BE2C (cell line): ENCODE measurements around the gene C1orf159.
"Not testable (repeated sequence)": the region's sequence is repeated elsewhere in the genome, so short reads cannot be mapped to it uniquely, and the experiment has no call there.

ENCODE experiments used
- DNase-seq: peaks from one replicate; pipeline ENCODE4 v3.0.0-alpha.2; 2020
- H3K27me3 ChIP-seq: fragments of 250-450 bp; sonication (Bioruptor Pico); 2 replicates; pipeline ENCODE4 v1.5.1; 2020; ENCODE audit warnings: mild to moderate bottlenecking
- H3K36me3 ChIP-seq: fragments of 250-450 bp; sonication (Bioruptor Pico); 2 replicates; pipeline ENCODE4 v1.5.1; 2020; ENCODE audit warnings: mild to moderate bottlenecking
- H3K4me1 ChIP-seq: fragments of 250-450 bp; sonication (Bioruptor Pico); 2 replicates; pipeline ENCODE4 v1.5.1; 2020
- H3K4me3 ChIP-seq: 2 replicates; pipeline ENCODE4 v1.5.1; 2011; ENCODE audit warnings: low read depth, low read length
- H3K9me3 ChIP-seq: fragments of 250-450 bp; sonication (Bioruptor Pico); 2 replicates; pipeline ENCODE4 v1.5.1; 2020
- TF ChIP-seq, protein P1 (sequence below): IDR thresholded peaks from 2 replicates; pipeline ENCODE4 v1.5.1; 2012; ENCODE audit warnings: mild to moderate bottlenecking, low read depth, low read length

C1orf159 gene

DNA sequence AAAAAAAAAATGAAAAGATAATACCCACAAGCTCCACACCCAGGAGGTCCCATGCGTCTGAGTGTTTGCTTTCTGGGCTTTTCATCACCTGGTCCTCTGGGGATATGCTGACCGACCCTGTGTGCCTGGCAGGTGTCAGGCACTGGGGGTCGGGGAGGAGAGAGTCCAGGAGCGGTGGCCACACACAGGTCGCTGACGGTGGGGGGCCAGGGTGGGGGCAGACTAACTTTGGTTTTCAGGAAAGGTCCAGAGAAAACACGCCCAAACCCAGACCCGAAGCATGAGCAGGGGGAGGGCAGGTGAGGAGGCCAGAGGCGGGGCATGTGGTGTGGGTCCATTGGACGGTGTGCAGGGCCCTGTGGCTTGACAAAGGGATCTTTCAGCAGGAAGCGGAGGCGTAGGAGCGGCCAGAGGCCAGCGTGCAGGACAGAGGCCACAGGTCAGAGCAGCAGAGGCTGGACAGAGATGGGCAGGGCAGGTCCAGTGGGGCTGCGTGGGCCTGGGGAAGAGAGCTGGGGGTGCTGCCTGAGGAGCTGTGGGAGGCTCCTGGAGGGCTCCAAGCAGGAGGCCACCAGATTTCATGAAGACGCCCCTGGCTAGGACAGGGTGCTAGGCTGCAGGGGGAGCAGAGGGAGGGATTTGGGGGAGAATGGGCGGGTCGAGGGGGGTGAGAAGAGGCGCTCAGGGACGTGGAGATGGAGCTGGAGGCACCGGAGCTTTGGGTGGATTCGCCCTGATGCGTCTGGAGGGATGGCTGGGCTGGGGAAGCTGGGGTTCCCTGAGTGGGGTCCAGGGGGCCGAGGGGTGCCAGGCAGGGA, 57.6 kb downstream of the C1orf159 start:
- H3K9me3 ChIP-seq: no peaks in the 10 kb centered on the region
- DNase-seq: no peak
- TF ChIP-seq, protein P1, sequence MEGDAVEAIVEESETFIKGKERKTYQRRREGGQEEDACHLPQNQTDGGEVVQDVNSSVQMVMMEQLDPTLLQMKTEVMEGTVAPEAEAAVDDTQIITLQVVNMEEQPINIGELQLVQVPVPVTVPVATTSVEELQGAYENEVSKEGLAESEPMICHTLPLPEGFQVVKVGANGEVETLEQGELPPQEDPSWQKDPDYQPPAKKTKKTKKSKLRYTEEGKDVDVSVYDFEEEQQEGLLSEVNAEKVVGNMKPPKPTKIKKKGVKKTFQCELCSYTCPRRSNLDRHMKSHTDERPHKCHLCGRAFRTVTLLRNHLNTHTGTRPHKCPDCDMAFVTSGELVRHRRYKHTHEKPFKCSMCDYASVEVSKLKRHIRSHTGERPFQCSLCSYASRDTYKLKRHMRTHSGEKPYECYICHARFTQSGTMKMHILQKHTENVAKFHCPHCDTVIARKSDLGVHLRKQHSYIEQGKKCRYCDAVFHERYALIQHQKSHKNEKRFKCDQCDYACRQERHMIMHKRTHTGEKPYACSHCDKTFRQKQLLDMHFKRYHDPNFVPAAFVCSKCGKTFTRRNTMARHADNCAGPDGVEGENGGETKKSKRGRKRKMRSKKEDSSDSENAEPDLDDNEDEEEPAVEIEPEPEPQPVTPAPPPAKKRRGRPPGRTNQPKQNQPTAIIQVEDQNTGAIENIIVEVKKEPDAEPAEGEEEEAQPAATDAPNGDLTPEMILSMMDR: no peak
- no peaks in the 10 kb centered on the region for H3K36me3 ChIP-seq
- H3K27me3 ChIP-seq: peaks cover 53% of the 10 kb centered on the region
- no peaks in the 10 kb centered on the region for H3K4me1 ChIP-seq
- H3K4me3 ChIP-seq: no peak overlapping the region

DNA sequence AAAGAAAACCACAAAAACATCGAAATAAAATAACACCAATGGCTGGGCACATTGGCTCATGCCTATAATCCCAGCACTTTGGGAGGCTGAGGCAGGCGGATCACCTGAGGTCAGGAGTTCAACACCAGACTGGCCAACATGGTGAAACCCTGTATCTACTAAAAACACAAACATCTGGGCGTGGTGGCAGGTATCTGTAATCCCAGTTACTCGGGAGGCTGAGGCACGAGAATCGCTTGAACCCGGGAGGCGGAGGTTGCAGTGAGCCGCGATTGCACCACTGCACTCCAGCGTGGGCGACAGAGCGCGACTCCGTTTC, 58.2 kb downstream of the C1orf159 start:
- not testable (repeated sequence) for H3K4me3 ChIP-seq, DNase-seq, H3K4me1 ChIP-seq, H3K36me3 ChIP-seq, H3K9me3 ChIP-seq
- peaks cover 47% of the 10 kb centered on the region for H3K27me3 ChIP-seq

DNA sequence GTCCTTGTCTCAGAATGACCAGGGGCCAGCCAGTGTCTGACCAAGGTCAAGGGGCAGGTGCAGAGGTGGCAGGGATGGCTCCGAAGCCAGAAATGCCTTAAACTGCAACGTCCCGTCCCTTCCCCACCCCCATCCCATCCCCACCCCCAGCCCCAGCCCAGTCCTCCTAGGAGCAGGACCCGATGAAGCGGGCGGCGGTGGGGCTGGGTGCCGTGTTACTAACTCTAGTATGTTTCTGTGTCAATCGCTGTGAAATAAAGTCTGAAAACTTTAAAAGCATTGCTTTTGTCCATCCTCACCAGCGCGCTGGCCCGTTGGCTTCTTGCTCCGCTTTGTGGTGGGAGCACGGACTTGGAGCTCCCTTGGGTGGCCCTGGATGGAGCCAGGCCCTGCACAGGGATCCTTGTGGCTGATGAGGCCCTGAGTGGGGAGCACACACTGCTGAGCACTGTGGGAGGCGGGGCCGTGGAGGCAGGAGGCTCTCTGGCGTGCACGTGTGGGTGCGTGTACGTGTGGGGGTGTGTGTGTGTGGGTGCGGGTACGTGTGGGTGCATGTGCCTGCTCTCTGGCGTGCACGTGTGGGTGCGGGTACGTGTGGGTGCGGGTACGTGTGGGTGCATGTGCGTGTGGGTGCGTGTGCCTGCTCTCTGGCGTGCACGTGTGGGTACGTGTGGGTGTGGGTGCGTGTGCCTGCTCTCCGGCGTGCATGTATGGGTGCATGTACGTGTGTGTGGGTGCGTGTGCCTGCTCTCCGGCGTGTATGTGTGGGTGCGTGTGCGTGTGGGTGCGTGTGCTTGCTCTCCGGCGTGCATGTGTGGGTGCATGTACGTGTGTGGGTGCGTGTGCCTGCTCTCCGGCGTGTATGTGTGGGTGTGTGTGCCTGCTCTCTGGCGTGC, 59.8 kb downstream of the C1orf159 start:
- DNase-seq: no peak
- peaks cover 38% of the 10 kb centered on the region for H3K27me3 ChIP-seq
- no peaks in the 10 kb centered on the region for H3K4me1 ChIP-seq
- no peak overlapping the region for H3K4me3 ChIP-seq
- no peaks in the 10 kb centered on the region for H3K36me3 ChIP-seq
- H3K9me3 ChIP-seq: no peaks in the 10 kb centered on the region
- TF ChIP-seq, protein P1: no peak

DNA sequence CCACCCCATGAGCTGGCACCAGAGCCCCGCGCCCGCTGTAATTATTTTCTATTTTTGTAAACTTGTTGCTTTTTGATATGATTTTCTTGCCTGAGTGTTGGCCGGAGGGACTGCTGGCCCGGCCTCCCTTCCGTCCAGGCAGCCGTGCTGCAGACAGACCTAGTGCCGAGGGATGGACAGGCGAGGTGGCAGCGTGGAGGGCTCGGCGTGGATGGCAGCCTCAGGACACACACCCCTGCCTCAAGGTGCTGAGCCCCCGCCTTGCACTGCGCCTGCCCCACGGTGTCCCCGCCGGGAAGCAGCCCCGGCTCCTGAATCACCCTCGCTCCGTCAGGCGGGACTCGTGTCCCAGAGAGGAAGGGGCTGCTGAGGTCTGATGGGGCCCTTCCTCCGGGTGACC, 60.9 kb downstream of the C1orf159 start:
- Histone ChIP-seq H3K27me3 (peaks cover 27% of the 10 kb centered on the region), H3K36me3 (no peaks in the 10 kb centered on the region), H3K4me3 (no peak overlapping the region), H3K9me3 (no peaks in the 10 kb centered on the region), H3K4me1 (peaks cover 6% of the 10 kb centered on the region)
- TF ChIP-seq, protein P1: no peak
- DNase-seq: no peak

DNA sequence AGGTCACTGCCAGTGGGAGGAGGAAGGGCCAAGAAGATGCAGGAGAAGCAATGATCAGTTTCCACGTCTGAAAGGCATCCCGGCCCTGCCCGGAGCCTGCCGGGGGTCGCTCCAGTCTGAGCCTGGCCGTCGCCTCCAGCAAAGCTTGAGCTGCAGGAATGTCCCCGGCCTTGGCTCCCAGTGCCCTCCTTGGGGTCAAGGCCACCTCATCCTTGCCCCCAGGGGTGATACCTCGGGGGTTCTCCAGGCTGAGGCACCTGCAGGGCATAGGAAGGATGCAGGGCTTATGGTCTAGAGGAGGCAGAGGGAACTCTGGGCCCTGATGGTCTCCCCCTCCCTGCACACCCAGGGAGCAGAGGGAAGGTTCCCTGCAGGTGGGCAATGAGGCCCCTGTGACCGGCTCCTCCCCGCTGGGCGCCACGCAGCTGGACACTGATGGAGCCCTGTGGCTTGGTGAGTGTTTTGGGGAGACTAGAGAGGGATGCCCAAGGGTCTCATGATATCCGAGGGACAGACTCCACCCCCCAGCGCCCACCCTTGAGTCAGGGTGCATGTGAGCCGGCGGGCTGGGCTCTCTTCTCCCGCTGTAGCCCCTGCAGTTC, 61.7 kb downstream of the C1orf159 start:
- no peak for DNase-seq
- Histone ChIP-seq H3K36me3 (no peaks in the 10 kb centered on the region), H3K4me1 (peaks cover 6% of the 10 kb centered on the region), H3K9me3 (no peaks in the 10 kb centered on the region), H3K27me3 (peaks cover 20% of the 10 kb centered on the region), H3K4me3 (no peak overlapping the region)
- TF ChIP-seq, protein P1: no peak

DNA sequence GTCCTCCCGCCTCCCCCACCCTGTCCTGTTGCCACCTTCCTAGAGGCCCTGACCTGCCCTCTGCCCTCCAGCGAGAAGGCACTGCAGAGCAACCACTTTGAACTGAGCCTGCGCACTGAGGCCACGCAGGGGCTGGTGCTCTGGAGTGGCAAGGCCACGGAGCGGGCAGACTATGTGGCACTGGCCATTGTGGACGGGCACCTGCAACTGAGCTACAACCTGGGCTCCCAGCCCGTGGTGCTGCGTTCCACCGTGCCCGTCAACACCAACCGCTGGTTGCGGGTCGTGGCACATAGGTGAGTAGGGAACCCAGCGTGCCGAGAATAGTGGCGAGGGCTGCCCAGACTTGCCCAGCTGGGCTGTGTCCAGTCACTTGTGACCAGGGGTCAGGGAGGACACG, 62.2 kb downstream of the C1orf159 start:
- no peak for DNase-seq
- TF ChIP-seq, protein P1: no peak
- no peaks in the 10 kb centered on the region for H3K9me3 ChIP-seq
- peaks cover 6% of the 10 kb centered on the region for H3K4me1 ChIP-seq
- peaks cover 16% of the 10 kb centered on the region for H3K27me3 ChIP-seq
- no peak overlapping the region for H3K4me3 ChIP-seq
- H3K36me3 ChIP-seq: no peaks in the 10 kb centered on the region
